GM21515 (cell line): ENCODE measurements around the gene CELA2A.
A peak's percentile ranks its signal among the peaks of the same experiment; 100 is the strongest.
"Not testable (repeated sequence)": the region's sequence is repeated elsewhere in the genome, so short reads cannot be mapped to it uniquely, and the experiment has no call there.

Source experiments
- ATAC-seq: cut with Tn5 transposase; IDR thresholded peaks from one replicate; pipeline ENCODE4 v1.9.1; 2021; ENCODE audit not compliant: unreplicated experiment

The CELA2A gene

DNA sequence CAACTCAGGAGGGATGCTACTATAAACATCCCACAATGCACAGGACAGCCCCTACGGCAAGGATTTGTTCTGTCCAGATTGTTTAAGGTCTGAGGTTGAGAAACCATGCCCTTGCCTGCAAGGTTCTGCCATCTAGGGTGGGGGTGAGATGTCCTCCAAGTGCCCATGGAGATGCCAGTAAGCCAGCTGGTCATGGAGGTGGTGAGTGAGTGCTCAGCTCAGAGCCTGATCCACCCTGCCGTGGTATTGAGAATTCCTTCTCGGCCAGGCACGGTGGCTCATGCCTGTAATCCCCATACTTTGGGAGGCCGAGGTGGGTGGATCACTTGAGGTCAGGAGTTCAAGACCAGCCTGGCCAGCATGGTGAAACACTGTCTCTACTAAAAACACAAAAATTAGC, 31.6 kb upstream of the CELA2A start:
- no peak for ATAC-seq

DNA sequence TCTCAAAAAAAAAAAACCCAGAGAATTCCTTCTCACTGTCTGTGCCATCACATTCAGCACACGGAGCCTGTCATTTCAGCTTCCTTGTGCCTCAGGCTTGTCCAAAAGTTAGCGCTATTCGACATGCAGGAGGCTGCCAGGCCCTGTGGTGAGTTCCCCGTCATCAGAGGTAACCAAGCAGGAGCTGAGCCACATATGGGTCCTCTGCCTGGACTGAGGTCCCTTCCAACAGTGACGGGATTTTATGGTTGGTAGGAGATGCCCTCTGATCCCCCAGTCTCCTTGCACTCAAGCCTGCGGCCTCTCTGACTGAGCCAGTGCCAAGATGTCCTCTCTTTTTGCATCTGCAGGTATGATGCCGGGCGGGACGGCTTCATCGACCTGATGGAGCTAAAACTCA, 31.0 kb upstream of the CELA2A start:
- ATAC-seq, result no peak

DNA sequence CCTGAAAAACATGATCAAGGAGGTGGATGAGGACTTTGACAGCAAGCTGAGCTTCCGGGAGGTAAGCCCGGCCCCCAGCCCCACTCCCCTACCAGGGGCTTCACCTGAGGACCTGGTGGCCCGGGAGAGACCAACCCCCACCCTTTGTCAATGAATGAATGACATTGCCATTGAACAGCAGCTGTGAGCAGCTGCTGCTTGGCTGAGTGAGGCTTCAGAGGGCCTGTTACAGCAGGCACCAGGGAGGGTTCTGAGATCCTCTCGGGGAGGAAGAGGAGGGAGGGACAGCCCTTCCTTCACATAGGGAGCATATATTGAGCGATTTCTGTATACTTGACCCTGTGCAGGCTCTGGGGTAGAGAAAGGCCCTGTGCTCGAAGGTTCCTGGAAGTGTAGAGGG, 30.6 kb upstream of the CELA2A start:
- no peak for ATAC-seq

DNA sequence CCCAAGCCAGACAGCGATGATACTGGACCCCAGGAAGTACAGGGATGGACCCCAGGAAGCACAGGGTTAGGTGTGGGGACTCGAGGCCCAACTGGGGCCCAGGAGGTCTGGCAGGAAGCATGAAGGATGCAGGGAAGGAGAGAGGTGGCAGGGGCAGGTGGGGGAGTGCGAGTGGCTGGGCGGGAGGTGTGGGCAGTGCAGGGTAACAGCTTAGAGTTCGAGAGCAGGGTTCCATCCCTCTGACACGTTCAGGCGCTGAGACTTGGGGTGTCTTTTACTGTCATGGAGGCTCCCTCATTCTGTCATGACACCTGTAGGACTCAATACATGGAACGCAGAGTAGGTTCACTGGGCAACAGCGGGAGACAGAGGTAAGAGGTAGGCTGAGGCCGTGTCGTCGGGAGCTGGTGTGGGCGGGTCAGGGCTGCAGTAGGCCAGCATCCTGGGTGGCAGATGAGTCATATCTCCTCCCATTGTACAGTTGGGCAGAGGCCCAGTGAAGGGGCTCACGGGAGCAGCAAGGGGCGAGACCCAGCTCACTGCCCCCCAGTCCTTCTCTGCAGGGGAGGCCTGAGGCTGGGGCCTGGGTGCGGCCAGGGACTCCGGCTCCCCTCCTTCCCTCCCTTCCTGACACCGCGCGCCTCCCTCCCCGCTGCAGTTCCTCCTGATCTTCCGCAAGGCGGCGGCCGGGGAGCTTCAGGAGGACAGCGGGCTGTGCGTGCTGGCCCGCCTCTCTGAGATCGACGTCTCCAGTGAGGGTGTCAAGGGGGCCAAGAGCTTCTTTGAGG, 29.8 kb upstream of the CELA2A start:
- no peak for ATAC-seq

DNA sequence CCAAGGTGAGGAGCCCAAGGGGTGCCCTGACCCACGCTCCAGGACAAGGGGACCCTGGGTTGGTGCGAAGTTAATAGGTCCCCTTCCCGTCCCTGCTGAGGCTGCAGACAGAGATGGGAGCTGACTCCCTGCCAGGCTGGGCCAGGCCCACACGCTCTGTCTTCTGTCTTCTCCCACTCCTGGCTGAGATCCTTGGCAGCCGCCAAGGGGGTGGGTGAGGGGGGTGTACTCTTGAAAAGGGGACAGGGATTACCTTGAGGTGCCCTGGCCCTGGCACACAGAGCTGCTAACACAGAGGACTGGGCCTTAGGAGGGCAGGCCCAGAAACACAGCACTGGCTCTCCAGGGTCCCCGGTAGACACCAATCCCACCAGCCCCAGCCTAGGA, 29.3 kb upstream of the CELA2A start:
- no peak for ATAC-seq

DNA sequence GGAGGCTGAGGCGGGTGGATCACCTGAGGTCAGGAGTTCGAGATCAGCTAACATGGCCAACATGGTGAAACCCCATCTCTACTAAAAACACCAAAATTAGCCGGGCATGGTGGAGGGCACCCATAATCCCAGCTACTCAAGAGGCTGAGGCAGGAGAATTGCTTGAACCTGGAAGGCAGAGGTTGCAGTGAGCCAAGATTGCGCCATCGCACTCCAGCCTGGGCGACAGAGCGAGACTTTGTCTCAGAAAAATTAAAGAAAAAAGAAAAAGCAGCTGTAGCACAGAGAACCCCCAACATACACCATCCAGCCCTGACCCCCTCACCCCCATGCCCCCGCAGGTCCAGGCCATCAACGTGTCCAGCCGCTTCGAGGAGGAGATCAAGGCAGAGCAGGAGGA, 28.3 kb upstream of the CELA2A start:
- ATAC-seq, result not testable (repeated sequence)

DNA sequence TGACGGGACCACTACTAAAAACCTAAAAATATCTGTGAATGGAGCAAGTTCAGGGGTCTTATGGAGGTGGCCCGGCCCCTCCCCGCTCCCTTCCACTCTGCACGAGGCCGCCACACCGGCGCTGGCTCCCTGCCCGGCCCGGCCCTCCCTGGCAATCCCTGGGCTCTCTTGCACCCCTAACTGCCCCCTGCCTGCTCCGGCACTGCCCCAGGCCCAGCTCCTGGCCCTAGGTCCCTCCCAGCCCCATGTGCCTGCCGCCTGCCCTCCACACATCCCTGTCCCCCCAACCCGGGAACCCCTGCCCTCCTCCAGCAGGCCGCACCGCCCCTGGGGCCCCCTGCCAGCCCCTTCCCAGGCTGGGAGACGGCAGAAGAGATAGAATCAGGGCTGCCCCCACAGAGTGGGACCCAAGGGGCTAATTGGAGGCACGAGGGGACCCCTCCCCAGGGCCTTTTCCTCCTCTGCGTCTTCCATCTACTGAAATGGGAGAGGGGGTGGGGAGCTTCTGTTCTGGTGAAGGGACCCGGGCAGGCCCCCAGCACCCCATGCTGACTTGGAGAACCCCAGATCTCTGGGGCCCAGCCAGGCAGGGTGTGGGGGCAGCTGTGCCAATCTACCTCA, 27.6 kb upstream of the CELA2A start:
- ATAC-seq, result no peak

DNA sequence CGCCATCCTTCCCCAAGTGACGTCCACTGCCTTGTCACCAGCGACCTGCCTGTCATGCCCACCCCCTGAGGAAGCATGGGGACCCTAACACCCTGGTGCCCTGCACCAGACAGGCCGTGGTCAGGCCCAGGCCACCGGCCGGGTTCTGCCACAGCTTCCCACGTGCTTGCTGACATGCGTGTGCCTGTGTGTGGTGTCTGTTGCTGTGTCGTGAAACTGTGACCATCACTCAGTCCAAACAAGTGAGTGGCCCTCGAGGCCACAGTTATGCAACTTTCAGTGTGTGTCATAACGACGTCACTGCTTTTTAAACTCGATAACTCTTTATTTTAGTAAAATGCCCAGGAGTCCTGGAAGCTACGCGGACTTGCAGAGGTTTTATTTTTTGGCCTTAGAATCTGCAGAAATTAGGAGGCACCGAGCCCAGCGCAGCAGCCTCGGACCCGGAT, 26.8 kb upstream of the CELA2A start:
- no peak for ATAC-seq

DNA sequence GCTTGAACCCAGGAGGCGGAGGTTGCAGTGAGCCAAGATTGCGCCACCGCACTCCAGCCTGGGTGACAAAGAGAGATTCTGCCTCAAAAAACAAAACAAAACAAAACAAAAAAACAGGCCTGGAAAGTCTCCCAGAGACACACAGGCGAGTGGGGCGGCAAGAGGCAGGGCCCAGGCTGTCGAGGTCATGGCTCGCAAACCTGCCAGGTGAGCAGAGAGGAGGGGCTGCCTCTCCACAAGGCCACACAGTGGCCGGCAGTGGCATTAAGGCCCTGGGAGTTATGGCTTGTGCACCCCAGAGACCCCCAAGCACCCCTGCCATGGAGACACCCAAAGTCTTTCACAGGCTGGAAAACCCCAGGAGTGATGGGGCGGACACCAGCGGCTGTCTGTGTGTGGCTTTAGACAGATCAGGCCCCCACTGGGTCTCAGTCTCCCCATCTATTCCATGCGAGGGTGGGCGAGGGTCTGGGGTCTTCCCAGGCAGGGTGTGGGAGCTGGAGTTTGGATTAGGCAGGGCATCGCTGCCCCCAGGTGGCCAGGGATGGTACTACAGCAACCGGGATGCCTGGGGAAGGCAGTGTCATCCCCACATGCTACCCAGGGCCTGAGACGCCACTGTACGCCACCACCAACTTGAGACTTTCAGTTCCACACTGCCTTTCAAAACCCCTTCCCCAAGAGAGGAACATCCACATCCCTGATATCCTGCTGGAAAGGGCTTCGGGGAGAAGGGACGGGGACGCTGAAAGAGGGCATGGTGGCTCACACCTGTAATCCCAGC, 25.6 kb upstream of the CELA2A start:
- ATAC-seq, result peak; percentile 61

DNA sequence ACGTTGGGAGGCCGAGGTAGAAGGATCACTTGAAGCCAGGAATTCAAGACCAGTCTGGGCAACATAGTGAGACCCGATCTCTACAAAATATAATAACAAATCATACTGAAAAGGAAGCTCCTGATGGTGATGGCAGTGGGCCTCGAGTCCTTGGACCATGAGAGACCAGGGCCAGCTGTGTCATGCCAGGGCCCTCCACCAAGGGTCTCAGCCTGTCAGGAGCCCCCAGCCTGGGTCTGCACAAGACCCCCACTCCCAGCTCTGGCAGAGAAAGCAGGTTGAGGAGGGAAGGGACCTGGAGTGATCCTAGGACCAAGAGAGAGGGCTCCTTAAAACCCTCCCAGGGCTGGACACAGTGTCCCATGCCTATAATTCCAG, 25.0 kb upstream of the CELA2A start:
- no peak for ATAC-seq

DNA sequence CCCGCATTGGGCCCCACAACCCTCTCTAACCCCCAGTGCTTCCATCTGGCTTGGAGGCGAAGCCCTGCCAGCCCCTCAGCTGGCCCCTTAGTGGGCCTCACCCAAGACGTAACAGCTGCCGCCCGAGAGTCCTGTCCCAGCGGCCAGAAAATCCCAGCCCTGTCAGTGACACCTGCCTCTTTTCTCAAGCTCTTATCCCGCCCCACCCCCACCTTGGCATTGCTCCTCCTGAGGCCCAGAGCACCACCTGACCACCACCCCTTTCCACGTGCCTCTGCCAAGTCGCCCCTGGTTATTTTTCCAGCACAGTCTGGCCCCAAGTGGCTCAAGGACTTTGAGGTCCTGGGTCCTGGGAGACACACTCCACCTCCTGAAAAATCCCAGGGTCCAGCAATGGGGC, 24.2 kb upstream of the CELA2A start:
- ATAC-seq, result no peak

DNA sequence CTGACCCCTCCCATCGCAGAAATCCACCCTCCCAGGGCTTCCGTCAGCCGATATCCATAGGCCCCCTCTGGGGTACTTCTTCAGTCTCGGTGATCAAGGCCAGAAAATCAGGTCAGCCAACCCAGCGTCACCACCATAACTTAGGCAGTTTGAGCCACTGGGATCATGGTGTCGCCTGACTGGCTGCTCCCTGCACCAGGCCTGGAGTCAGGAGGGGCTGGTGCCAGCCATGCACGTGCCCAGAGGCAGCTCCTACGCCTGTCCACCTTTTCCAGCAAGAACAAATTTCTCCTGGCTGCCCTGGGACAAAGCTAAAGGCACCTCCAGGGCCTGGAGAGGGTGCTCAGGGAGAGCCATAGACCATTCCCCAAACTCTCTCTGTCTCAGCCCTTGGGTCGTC, 23.1 kb upstream of the CELA2A start:
- ATAC-seq, result no peak

DNA sequence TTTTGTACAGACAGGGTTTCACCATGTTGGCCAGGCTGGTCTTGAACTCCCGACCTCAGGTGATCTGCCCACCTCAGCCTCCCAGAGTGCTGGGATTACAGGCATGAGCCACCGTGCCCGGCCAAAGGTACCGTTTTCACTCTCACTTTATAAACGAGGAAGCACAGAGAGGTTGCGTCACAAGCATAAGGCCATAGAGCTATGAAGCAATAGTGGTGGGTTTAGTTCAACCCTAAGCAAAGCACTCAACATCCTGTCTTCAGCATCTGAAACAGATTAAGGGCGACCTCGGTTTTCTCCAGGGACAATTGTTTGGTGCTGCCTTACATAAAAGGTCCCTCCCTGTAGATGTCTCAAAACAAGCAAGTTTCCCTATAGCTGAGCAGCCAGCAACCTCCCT, 21.8 kb upstream of the CELA2A start:
- not testable (repeated sequence) for ATAC-seq

DNA sequence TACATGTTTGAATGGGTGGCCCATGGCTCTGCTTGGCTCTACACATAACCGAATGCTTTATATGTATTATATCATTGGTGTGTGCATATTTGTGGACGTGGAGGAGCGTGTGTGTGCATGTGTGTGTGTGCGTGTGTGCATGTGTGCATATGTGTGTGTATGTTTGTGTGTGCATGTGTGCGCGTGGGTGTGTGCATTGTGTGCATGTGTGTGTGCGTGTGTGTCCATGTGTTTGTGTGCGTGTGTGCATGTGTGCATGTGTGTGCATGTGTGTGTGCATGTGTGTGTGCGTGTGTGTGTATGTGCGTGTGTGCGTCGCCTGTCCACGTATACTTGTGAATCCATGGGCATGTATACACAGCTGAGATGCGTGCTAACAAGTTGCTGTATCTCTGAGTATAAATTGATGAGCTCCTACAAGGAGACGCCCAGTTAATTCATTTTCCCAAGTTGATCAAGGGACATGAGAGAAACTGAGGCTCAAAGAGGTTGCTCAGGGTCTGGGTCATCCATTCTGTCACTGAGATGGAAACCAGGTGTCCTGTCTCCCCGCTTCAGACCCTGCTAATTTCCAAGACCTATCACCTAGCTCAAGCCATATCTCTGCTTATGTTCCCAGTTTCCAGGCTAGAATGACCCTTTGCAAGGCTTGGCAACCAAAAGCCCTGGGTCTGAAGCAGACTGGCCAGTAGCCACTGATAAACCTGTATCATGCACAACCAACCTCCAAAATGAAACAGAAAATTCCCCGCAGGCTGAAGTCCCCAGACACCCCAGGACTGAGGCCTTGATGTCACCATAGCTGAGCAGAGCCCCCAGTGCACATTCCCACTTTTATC, 21.1 kb upstream of the CELA2A start:
- ATAC-seq, result no peak

DNA sequence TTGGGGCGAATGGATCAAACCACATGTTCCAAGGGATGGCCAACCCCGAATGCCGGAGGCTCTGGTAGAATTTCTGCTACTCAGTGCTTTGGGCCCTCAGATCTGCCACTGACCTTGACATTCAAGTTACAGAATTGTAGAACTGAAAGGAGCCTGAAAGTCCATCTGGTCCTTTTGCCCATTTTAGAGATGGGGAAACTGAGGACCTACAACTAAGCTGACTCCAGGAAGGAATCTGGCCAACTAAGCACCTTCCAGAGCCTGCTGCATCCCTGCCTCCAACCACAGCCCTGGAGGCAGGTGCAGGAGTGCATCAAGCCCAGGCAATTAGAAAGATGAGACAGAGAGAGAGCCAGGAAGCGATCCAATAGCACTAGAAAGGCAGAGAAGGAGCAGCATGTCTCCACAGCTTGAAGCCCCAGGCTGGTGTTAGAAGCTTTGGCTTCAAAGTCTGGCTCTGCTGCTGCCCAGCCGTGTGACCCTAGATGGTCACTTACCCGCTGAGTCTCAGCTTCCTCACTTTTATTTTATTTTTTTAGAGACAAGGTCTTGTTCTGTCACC, 19.6 kb upstream of the CELA2A start:
- ATAC-seq, result no peak

DNA sequence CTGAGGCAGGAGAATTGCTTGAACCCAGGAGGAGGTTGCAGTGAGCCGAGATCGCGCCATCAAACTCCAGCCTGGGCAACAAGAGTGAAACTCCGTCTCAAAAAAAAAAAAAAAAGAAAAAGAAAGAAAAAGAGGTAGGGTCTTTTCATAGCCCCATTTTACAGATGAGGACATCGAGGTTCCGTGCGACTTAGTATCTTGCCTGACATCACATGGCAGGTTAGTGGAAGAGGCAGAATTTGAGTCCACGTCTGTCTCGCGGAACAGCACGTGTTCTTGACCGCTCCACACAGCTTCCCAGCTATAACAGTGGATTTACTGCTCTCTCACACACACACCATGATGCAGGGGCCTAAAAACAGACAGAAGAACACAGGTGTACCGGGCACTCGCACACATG, 17.2 kb upstream of the CELA2A start:
- ATAC-seq, result no peak

DNA sequence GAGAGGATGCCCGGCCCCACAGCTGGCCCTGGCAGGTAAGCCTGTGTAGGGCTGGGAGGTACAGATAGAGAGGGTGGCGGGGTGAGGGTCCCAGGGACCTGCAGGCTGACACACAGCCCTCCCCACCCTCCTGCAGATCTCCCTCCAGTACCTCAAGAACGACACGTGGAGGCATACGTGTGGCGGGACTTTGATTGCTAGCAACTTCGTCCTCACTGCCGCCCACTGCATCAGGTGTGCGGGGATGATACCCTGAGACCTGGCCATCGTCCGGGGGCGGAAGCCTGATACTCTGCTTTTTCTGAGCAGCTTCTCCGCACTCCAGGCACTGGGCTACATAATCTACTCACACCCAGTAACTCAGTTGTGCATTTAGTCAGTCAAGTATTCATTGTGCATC, 16.2 kb upstream of the CELA2A start:
- ATAC-seq, result no peak

DNA sequence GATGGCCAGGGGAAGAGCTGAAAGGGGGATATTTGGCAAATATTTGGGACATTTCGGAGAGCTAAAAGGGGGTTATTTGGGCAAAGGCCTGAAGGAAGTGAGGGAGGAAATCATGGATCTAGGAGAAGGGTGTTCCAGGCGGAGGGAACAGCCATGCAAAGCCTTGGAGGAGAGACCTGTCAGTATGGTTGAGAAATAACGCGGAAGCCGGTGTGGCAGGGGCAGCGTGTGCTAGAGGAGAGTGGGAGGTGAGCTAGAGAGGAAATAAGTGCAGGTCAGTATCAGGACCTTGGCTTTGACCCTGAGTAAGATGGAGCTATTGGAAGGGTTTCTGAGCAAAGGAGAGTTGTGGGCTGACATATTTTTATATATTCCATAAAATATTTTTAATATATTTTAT, 15.3 kb upstream of the CELA2A start:
- ATAC-seq, result no peak

DNA sequence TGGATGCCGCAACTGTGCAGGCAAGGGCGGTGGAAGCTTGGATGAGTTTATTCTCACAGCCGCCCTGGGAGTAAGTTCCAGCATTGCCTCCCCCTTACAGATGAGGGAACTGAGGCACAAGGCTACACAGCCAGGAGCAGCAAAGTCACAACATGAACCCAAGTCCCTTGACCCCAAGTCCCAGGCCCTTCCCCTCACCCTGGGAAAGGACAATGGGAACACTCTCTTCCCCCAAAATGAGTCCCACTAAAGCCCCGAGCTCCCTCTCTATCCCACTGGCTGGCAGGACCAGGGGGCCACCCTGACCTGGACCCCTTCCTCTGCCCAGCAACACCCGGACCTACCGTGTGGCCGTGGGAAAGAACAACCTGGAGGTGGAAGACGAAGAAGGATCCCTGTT, 14.4 kb upstream of the CELA2A start:
- no peak for ATAC-seq

DNA sequence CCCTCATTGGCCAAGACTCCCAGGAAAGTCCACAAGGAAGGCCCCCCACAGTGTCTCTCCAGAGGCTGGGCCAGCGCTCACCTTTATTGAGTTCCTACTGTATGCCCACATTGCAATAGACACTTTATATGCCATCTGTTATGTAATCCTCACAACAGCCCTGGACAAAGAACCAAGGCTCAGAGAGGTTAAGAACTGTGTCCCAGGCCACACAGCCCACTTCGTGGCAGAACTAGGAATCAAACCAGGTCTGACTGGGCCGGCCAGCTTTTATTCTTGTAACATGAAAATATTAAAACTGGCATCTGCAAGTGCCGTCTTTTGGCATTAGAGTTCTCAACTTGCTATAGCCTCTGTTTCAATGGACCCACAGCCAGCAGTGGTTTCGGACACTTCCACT, 13.8 kb upstream of the CELA2A start:
- no peak for ATAC-seq

DNA sequence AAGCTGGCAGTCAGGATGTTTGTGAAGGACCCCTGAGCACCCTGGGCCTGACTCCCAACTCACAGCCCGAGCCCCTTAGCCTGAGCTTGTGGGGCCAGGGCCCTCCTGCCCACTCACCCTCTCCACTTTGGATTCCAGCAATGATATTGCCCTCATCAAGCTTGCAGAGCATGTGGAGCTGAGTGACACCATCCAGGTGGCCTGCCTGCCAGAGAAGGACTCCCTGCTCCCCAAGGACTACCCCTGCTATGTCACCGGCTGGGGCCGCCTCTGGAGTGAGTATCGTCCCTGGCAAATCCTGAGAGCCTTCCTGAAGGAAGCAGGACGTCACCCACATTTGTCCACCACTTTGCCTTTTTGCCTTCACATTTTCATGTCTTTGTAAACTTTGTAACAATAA, 13.3 kb upstream of the CELA2A start:
- ATAC-seq, result no peak
